ENCODE data around the gene FCER1A.

- TF ChIP-seq EZH2 (IDR thresholded peaks at IDR 0.05; ENCODE audit: borderline replicate concordance, low read depth, low read length, severe bottlenecking) = no peak
- TF ChIP-seq, protein P1, sequence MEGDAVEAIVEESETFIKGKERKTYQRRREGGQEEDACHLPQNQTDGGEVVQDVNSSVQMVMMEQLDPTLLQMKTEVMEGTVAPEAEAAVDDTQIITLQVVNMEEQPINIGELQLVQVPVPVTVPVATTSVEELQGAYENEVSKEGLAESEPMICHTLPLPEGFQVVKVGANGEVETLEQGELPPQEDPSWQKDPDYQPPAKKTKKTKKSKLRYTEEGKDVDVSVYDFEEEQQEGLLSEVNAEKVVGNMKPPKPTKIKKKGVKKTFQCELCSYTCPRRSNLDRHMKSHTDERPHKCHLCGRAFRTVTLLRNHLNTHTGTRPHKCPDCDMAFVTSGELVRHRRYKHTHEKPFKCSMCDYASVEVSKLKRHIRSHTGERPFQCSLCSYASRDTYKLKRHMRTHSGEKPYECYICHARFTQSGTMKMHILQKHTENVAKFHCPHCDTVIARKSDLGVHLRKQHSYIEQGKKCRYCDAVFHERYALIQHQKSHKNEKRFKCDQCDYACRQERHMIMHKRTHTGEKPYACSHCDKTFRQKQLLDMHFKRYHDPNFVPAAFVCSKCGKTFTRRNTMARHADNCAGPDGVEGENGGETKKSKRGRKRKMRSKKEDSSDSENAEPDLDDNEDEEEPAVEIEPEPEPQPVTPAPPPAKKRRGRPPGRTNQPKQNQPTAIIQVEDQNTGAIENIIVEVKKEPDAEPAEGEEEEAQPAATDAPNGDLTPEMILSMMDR (IDR thresholded peaks at IDR 0.05; ENCODE audit: borderline replicate concordance, extremely low read depth, low read length, poor library complexity, severe bottlenecking) = no peak
These were observed 40.8 kb downstream of the FCER1A start for GRCh38 chr1:159342761-159343425.
